ELR (cell line): ENCODE data around the gene GLIS1.
"Not testable (repeated sequence)": the region's sequence is repeated elsewhere in the genome, so short reads cannot be mapped to it uniquely, and the experiment has no call there.

Source experiments
- DNase-seq: peaks from one replicate; pipeline ENCODE4 v3.0.0-alpha.2; 2015; ENCODE audit warnings: low read depth

Gene GLIS1

GRCh38 chr1:53561503-53562105 lies 177.4 kb downstream of the GLIS1 start:
- DNase-seq = no peak

DNA sequence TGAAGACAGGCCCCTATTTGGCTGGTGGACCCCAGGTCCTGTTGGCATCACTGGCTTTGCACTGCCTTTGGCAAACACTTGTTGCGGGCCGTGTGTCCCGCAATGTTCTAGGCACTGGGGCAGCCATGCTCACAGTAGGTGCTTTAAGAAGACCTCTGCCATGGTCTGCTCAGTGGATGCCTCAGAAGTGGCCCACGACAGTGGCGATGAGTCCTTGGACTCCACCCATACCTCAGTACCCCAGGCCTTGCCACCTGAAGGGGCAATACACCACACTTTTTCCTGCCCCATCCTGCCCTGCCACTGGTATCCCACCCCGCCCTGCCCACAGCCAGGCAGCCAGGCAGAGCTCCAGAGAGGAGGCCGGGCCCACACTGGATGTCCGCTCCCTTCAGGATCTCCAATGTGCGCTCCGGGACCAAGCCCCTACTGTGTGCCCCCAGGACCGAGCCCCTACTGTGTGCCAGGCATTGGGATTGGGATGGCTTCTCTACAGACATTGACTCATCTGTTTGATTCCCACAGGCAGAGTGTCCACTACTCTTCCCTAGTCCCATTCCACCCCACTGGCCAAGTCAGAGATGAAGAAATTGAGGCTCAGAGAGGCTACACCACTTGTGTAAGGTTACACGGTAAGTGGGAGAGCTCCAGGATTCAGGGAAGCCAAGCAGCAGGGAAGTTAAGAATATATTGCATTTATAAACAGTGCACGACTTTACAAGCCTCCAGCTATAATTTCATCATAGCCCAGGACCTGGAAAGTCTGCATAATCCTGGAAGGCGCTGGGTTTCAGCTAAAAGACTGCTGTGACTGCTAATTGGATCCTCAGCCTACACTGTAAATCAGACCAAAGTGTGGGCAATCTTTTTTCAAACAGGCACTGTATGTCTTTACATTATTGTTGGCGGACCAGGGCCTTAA lies 178.1 kb downstream of the GLIS1 start:
- no peak for DNase-seq

GRCh38 chr1:53559854-53560580 lies 178.9 kb downstream of the GLIS1 start:
- no peak for DNase-seq

GRCh38 chr1:53559391-53559815 lies 179.6 kb downstream of the GLIS1 start:
- DNase-seq = no peak

GRCh38 chr1:53558739-53559315 lies 180.1 kb downstream of the GLIS1 start:
- no peak for DNase-seq

- no peak for DNase-seq
Observed at GRCh38 chr1:53557830-53558738, 180.9 kb downstream of the GLIS1 start.

GRCh38 chr1:53557369-53557768 lies 181.6 kb downstream of the GLIS1 start:
- peak; percentile 19 for DNase-seq

- DNase-seq = no peak
Observed at GRCh38 chr1:53556657-53557227, 182.2 kb downstream of the GLIS1 start.

DNA sequence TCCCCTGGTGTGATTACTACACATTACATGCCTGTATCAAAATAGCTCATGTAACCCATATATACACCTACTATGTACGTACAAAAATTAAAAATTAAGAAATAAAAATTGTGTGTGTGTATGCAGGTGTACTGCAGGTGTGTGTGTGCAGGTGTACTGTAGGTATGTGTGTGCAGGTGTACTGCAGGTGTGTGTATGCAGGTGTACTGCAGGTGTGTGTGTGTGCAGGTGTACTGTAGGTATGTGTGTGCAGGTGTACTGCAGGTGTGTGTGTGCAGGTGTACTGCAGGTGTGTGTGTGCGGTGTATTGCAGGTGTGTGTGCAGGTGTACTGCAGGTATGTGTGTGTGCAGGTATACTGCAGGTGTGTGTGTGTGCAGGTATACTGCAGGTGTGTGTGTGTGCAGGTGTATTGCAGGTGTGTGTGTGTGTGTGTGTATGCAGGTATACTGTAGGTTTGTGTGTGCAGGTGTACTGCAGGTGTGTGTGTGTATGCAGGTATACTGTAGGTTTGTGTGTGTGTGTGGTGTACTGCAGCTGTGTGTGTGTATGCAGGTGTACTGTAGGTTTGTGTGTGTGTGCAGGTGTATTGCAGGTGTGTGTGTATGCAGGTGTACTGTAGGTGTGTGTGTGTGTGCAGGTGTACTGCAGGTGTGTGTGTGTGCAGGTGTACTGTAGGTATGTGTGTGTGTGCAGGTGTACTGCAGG lies 183.2 kb downstream of the GLIS1 start:
- not testable (repeated sequence) for DNase-seq

- no peak for DNase-seq
Observed at GRCh38 chr1:53554592-53555305, 184.2 kb downstream of the GLIS1 start.

GRCh38 chr1:53553734-53554509 lies 185.0 kb downstream of the GLIS1 start:
- peak; percentile 36 for DNase-seq

GRCh38 chr1:53552981-53553733 lies 185.8 kb downstream of the GLIS1 start:
- peak; percentile 54 for DNase-seq

DNA sequence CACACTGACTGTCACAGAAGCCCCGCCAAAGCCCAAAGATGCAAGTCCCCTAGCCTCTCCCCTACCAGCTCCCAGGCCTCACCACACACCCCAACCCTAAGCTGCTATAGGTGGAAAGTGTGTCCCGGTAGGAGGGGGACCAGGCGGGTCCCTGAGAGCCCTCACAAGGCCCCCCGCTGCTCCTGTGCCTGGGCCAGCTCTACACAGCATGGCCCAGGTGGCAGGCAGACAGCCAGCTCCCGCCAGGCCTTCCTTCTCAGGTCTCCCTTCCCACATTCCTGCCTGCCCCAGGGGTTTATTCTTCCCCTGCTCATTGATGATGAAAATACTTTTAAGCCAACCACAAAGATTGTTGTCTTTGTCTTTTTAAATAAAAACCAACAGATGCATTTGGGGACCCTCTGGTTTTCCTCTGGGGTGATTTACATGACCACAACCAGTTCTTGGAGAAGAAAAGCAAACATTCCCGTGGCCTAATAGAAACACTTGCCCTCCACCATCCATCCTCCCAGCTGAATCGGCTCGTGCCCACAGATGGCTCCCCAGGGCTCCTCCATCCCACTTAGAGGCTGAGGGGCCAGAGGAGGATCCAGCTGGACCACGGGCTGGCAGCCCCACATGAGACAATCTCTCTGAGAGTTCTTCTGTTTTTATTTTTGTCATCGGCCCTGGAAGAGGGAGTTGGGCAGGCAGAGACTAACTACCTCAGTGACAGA lies 186.7 kb downstream of the GLIS1 start:
- DNase-seq = no peak

DNA sequence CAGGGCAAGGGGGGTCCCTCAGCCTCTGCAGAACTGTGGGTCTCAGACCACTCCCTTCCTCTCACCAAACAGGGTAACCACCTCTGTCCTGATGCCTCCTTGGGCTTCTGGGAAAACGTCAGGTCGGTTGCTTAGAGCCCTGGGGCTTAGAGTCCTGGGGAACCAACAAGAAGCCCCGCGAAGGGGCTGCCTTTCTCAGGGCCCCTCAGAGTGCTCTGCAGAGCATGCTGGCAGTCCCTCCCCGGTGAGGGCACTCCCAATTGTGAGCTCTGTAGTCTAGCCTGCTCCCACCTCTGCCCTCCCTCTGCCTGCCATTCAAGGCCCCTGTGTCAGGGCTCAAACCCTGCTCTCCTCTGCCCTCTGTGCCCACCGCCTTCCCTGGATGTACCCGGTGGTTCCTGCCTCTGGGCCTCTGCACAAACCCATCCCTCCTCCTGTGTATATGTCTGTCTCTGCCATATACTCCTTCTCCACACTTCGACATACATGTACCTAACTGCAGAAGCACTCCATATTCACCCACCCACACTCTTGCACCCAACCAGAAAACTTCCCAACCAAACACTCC lies 187.5 kb downstream of the GLIS1 start:
- DNase-seq = no peak

DNA sequence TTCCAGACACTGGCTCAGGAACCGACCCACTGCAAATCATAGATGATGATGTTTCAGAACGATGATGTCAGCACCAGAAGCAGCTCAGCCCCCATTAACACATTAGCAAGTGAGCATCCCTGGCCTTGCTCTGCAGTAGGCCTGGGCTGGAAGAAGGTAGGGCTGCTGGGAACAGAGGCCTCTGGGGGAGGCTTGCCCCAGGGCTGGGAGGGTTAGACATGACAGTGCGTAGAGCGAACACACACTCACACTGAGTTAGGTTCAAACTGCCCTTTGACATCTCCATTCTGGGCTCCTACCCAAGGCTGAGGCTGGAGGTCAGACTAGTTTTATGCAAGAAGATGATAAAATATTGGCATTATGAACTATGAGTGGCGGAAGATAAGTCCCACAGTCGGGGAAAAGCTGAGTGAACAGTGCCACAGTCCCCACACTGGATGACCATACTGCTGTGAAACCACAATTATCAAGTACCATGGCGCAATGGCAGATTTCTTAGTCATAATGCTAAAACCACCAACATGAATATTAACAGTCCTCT lies 188.7 kb downstream of the GLIS1 start:
- peak; percentile 53 for DNase-seq

DNA sequence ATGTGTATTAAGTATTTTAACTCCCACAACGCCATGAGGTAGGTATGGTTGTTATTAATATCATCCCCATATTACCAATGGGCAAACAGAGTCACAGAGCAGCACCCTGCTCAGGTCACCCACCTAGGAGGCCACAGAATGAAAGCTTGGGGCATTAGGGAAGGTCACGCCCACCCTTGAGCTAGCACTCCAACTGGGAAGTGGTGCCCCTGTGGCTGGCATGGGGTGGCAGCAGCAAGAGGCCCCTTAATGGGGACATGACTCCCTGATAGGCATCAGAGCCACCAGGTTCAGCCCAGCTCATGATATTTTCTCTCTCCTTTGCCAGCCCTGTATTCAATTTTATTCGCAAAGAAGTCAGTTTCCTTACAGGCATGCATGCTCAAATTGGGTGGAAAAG lies 189.2 kb downstream of the GLIS1 start:
- no peak for DNase-seq

DNA sequence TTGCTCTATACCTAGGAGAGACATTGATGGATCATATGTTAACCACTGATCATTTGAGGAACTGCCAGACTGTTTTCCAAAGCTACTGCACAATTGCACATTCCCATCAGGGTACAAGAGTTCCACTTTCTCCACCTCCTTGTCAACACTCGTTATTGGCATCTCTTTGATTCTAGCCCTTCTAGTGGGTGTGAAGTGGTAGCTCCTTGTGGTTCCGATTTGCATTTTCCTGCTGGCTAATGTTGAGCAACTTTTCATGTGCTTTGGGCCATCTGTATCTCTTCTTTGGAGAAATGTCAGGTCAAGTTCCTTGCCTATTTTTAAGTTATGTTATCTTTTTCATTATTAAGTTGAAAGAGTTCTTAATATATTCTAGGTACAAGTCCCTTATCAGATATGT lies 189.7 kb downstream of the GLIS1 start:
- DNase-seq = no peak
